Measurements from ENCODE around the gene PCDHGA6.
A peak's percentile ranks its signal among the peaks of the same experiment; 100 is the strongest.
"Not testable (repeated sequence)": the region's sequence is repeated elsewhere in the genome, so short reads cannot be mapped to it uniquely, and the experiment has no call there.

PCDHGA6 gene

DNA sequence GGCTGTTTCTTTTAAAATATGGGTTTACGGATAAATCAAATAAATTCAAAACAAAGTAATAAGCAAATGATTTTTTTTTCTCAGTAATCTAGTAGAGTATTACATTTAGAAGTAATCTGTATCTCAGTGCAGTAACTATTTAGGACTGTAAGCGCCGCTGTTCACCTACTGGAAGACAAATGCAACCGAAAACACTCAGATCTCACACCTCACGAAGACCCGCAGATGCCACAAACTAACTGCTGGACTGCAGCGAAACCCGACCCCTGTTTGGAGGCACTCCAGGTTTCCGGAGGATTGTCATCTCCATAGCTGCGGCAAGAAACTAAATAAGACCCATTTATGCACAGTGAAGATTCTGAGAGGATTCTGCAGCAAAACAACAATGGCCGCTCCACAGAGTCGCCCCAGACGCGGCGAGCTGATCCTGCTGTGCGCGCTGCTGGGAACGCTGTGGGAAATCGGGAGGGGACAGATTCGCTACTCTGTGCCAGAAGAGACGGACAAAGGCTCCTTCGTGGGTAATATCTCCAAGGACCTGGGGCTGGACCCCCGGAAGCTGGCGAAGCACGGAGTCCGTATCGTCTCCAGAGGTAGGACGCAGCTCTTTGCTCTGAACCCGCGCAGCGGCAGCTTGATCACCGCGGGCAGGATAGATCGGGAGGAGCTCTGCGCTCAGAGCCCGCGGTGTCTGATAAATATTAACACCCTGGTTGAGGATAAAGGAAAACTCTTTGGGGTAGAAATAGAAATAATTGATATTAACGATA is 18.9 kb downstream of the PCDHGA6 start, which contains the start of gene PCDHGA8:
TSS of gene PCDHGA8 (plus strand) at position 205 of the 770 bp plus-strand sequence. CDS start at position 386, 181 bp downstream.
- DNase-seq = no peak

DNA sequence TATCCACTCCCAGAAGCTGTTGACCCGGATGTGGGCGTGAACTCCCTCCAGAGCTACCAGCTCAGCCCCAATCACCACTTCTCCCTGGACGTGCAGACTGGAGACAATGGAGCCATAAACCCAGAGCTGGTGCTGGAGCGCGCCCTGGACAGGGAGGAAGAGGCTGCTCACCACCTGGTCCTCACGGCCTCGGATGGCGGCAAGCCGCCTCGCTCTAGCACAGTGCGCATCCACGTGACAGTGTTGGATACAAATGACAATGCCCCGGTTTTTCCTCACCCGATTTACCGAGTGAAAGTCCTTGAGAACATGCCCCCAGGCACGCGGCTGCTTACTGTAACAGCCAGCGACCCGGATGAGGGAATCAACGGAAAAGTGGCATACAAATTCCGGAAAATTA is 19.6 kb downstream of the PCDHGA6 start:
- no peak for DNase-seq

DNA sequence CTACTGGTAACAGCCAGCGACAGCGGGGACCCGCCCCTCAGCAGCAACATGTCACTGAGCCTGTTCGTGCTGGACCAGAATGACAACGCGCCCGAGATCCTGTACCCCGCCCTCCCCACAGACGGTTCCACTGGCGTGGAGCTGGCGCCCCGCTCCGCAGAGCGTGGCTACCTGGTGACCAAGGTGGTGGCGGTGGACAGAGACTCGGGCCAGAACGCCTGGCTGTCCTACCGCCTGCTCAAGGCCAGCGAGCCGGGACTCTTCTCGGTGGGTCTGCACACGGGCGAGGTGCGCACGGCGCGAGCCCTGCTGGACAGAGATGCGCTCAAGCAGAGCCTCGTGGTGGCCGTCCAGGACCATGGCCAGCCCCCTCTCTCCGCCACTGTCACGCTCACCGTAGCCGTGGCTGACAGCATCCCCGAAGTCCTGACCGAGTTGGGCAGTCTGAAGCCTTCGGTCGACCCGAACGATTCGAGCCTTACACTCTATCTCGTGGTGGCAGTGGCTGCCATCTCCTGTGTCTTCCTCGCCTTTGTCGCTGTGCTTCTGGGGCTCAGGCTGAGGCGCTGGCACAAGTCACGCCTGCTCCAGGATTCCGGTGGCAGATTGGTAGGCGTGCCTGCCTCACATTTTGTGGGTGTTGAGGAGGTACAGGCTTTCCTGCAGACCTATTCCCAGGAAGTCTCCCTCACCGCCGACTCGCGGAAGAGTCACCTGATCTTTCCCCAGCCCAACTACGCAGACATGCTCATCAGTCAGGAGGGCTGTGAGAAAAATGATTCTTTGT is 20.9 kb downstream of the PCDHGA6 start:
- DNase-seq = not testable (repeated sequence)

DNA sequence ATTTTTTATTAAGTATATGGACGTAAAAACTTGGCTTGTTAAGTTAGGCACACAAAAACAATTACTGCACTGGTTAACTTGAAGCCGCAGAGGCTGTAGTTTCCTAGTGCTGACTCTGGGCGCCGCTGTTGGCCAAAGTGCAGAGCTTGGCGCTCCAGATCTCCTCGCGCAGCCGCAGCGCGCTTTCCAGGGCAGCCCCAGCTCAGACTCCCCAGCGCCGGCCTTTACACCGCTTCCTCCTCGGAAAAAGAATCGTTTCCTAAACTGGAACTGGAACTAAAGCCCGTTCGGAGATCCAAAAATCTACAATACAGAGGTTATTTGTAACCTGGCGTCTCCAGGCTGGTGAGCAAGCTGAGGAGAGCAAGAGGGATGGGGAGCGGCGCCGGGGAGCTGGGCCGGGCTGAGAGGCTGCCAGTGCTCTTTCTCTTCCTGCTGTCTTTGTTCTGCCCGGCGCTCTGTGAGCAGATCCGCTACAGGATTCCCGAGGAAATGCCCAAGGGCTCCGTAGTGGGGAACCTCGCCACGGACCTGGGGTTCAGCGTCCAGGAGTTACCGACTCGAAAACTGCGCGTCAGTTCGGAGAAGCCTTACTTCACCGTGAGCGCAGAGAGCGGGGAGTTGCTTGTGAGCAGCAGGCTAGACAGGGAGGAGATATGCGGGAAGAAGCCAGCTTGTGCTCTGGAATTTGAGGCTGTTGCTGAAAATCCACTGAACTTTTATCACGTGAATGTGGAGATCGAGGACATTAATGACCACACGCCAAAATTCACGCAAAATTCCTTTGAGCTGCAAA is 24.3 kb downstream of the PCDHGA6 start, which contains the start of gene PCDHGB5:
TSS of gene PCDHGB5 (plus strand) at position 192 of the 796 bp plus-strand sequence. CDS start at position 373, 181 bp downstream.
- peak in 1 of 56 donors; percentile 17 for DNase-seq

DNA sequence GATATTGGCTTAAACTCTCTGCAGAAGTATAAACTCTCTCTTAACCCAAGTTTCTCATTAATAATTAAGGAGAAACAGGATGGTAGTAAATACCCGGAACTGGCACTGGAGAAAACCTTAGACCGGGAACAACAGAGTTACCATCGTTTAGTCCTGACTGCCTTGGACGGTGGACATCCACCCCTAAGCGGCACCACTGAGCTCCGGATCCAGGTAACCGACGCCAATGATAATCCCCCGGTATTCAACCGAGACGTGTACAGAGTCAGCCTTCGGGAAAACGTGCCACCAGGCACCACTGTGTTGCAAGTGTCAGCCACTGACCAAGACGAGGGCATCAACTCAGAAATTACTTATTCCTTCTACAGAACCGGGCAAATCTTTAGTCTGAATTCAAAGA is 24.9 kb downstream of the PCDHGA6 start:
- DNase-seq = no peak

DNA sequence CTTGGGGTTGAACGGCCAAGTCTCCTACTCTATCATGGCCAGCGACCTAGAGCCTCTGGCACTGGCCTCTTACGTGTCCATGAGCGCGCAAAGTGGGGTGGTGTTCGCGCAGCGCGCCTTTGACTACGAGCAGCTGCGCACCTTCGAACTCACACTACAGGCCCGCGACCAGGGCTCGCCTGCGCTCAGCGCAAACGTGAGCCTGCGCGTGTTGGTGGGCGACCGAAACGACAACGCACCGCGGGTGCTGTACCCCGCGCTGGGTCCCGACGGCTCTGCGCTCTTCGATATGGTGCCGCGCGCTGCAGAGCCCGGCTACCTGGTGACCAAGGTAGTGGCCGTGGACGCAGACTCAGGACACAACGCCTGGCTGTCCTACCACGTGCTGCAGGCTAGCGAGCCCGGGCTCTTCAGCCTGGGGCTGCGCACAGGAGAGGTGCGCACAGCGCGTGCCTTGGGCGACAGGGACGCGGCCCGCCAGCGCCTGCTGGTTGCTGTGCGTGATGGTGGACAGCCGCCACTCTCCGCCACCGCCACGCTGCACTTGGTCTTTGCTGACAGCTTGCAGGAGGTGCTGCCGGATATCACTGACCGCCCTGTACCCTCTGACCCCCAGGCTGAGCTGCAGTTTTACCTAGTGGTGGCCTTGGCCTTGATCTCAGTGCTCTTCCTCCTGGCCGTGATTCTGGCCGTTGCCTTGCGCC is 26.0 kb downstream of the PCDHGA6 start:
- DNase-seq = no peak

DNA sequence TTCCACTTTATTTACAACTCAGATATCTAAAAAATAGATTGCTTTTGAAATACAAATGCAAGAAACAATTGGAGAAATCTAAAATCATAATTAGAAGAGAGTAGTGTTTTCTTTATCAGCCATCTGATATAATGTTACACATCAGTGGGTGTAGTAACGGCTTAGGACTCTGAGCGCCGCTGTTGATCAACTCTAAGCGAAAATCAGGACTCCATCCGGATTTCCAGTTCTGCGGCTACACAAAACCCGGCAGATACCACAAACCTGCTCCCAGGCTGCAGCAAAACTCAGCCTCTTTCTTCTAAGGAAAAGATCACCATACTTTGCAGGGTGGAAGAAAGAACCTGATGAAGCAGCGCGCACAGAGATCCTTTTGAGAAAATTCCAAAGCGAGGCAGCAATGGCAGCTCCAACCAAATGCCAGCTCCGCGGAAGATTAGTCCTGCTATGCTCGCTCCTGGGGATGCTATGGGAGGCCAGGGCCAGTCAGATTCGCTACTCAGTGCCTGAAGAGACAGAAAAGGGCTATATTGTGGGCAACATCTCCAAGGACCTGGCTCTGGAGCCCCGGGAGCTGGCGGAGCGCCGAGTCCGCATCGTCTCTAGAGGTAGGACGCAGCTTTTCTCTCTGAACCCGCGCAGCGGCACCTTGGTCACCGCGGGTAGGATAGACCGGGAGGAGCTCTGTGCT is 29.0 kb downstream of the PCDHGA6 start, which contains the start of gene PCDHGA9:
TSS of gene PCDHGA9 (plus strand) at position 226 of the 691 bp plus-strand sequence. CDS start at position 401, 175 bp downstream.
- peak in 3 of 56 donors; percentile 10 to 50 (median 11) for DNase-seq

DNA sequence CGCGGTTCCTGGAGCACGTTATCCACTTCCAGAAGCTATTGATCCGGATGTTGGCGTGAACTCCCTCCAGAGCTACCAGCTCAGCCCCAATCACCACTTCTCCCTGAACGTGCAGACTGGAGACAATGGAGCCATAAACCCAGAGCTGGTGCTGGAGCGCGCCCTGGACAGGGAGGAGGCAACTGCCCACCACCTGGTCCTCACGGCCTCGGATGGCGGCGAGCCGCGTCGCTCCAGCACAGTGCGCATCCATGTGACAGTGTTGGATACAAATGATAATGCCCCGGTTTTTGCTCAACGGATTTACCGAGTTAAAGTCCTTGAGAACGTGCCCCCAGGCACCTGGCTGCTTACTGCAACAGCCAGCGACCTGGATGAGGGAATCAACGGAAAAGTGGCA is 29.7 kb downstream of the PCDHGA6 start:
- DNase-seq = no peak

DNA sequence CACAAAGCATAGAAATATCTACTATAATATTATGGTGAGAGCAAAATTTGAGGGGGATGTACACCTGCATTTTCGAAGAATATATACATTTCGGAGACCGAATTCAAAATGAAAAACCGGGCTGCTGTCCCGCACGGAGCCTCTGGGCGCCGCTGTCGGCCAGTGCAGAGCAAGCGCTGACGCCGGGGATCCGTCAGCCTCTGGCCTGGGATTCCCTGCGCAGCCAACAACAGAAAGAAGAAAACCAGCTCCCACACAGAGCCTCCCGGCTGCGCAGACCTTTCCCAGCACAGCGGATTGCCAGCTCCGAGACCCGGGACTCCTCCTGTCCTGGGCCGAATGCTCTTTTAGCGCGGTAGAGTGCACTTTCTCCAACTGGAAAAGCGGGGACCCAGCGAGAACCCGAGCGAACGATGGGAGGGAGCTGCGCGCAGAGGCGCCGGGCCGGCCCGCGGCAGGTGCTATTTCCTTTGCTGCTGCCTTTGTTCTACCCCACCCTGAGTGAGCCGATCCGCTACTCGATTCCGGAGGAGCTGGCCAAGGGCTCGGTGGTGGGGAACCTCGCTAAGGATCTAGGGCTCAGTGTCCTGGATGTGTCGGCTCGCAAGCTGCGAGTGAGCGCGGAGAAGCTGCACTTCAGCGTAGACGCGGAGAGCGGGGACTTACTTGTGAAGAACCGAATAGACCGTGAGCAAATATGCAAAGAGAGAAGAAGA is 34.3 kb downstream of the PCDHGA6 start, which contains the start of gene PCDHGB6:
TSS of gene PCDHGB6 (plus strand) at position 232 of the 716 bp plus-strand sequence. CDS start at position 414, 182 bp downstream.
- not testable (repeated sequence) for DNase-seq

DNA sequence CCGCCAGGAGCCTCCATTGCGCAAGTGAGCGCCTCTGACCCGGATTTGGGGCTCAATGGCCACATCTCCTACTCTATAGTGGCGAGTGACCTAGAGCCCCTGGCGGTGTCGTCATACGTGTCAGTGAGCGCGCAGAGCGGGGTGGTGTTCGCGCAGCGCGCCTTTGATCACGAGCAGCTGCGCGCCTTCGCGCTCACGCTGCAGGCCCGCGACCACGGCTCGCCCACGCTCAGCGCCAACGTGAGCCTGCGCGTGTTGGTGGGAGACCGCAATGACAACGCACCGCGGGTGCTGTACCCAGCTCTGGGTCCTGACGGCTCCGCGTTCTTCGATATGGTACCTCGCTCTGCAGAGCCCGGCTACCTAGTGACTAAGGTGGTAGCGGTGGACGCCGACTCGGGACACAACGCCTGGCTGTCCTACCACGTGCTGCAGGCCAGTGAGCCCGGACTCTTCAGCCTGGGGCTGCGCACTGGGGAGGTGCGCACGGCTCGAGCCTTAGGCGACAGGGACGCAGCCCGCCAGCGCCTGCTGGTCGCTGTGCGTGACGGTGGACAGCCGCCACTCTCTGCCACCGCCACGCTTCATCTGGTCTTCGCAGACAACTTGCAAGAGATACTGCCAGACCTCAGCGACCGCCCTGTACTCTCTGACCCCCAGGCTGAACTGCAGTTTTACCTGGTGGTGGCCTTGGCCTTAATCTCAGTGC is 36.1 kb downstream of the PCDHGA6 start:
- DNase-seq = no peak

DNA sequence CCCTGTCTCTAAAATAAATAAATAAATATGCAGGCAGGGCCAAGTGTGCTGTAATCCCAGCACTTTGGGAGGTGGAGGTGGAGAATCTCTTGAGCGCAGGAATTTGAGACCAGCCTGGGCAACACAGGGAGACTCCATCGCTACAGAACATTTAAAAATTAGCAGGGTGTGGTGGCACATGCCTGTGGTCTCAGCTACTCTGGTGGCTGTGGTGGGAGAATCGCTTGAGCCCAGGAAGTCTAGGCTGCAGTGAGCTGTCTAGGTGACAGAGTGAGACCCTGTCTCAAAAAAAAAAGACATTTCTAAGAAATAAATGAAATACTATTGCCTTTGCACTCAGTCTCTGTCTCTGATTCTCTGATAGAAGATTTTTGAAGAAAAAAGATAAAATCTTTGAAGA is 37.9 kb downstream of the PCDHGA6 start:
- DNase-seq = no peak

DNA sequence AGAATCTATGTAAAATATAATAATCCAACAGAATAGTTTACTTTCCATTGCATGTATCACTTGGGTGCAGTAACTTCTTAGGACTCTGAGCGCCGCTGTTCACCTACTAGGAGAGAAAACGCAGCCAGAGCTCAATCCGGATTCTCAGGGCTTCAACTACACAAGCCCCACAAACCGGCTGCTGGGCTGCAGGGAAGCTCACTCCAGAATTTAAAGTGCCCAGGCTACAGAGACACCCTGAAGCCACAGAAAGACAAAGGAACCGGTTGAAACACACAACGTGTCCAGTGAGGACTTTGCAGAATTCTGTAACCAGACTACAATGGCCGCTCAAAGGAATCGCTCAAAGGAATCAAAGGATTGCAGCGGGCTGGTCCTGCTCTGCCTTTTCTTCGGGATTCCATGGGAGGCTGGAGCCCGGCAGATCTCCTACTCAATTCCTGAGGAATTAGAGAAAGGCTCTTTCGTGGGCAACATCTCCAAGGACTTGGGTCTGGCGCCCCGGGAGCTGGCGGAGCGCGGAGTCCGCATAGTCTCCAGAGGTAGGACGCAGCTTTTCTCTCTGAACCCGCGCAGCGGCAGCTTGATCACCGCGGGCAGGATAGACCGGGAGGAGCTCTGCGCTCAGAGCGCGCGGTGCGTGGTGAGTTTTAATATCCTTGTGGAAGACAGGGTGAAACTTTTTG is 39.3 kb downstream of the PCDHGA6 start, which contains the start of gene PCDHGA10:
TSS of gene PCDHGA10 (plus strand) at position 134 of the 686 bp plus-strand sequence. CDS start at position 323, 189 bp downstream.
- peak in 1 of 56 donors; percentile 26 for DNase-seq

DNA sequence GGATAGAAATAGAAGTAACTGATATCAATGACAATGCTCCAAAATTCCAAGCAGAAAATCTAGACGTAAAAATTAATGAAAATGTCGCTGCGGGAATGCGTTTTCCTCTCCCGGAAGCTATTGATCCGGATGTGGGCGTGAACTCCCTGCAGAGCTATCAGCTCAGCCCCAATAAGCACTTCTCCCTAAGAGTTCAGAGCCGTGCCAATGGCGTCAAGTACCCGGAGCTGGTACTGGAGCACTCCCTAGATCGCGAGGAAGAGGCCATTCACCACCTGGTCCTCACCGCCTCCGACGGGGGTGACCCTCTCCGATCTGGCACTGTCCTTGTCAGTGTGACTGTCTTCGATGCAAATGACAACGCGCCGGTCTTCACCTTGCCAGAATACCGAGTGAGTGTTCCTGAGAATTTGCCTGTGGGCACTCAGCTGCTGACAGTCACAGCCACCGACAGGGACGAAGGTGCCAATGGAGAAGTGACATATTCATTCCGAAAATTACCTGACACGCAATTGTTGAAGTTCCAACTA is 39.9 kb downstream of the PCDHGA6 start:
- DNase-seq = no peak

DNA sequence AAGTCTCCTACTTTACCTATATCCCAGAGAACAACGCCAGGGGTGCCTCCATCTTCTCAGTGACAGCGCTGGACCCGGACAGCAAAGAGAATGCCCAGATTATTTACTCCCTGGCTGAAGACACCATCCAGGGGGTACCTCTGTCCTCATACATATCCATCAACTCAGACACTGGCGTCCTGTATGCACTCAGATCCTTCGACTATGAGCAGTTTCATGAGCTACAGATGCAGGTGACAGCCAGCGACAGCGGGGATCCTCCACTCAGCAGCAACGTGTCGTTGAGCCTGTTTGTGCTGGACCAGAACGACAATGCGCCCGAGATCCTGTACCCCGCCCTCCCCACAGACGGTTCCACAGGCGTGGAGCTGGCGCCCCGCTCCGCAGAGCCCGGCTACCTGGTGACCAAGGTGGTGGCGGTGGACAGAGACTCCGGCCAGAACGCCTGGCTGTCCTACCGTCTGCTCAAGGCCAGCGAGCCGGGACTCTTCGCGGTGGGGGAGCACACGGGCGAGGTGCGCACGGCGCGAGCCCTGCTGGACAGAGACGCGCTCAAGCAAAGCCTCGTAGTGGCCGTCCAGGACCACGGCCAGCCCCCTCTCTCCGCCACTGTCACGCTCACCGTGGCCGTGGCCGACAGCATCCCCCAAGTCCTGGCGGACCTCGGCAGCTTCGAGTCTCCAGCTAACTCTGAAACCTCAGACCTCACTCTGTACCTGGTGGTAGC is 41.0 kb downstream of the PCDHGA6 start:
- not testable (repeated sequence) for DNase-seq

DNA sequence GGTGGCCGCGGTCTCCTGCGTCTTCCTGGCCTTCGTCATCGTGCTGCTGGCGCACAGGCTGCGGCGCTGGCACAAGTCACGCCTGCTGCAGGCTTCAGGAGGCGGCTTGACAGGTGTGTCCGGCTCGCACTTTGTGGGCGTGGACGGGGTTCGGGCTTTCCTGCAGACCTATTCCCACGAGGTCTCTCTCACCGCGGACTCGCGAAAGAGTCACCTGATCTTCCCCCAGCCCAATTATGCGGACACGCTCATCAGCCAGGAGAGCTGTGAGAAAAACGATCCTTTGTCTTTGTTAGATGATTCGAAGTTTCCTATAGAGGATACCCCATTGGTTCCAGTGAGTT is 41.6 kb downstream of the PCDHGA6 start:
- DNase-seq = not testable (repeated sequence)

DNA sequence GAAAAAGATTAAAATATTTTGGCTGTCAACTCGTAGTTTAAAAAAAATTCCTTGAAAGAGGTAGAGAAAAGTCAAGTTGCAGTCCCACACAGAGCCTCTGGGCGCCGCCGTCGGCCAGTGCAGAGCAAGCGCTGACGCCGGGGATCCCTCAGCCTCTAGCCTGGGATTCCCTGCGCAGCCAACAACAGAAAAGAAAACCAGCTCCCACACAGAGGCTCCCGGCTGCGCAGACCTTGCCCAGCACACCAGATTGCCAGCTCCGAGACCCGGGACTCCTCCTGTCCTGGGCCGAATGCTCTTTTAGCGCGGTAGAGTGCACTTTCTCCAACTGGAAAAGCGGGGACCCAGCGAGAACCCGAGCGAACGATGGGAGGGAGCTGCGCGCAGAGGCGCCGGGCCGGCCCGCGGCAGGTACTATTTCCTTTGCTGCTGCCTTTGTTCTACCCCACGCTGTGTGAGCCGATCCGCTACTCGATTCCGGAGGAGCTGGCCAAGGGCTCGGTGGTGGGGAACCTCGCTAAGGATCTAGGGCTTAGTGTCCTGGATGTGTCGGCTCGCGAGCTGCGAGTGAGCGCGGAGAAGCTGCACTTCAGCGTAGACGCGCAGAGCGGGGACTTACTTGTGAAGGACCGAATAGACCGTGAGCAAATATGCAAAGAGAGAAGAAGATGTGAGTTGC is 43.9 kb downstream of the PCDHGA6 start, which contains the start of gene PCDHGB7:
TSS of gene PCDHGB7 (plus strand) at position 184 of the 679 bp plus-strand sequence. CDS start at position 367, 183 bp downstream.
- DNase-seq = peak in 13 of 56 donors; percentile 5 to 59 (median 29)
